ENCODE data around the gene PHKA1. TPM values are rescaled to one million over a fixed set of nuclear protein-coding genes. Genes with fewer than 3 reads are reported as not detected.

The PHKA1 gene
- total and polyA plus RNA-seq, 2 donors, result 2.1 to 14.1 TPM

DNA sequence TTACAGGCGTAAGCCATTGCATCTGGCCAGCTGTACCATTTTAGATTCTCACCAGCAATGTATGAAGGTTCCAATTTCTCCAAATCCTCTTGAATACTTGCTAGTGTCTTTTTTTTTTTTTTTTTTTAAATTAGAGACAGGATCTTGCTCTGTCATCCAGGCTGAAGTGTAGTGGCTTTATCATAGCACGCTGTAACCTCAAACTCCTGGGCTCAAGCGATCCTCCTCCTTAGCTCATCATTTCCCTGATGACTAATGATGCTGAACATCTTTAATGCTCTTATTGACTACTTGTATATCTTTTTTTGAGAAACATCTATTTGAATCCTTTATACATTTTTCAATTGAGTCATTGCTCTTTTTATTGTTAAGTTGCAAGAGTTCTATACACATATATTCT lies 181.7 kb downstream of the PHKA1 start:
- H3K4me3 ChIP-seq (ENCODE audit: low read length in 2 of 2), result no peak overlapping the region
- H3K4me1 ChIP-seq (ENCODE audit: control insufficient read depth in 2 of 2, insufficient read depth in 2 of 2, low read length in 2 of 2), result no peaks in the 10 kb centered on the region
- no peaks in the 10 kb centered on the region for H3K27me3 ChIP-seq (ENCODE audit: control insufficient read depth in 2 of 2, insufficient read depth in 1 of 2, low read length in 1 of 2)
- H3K27ac ChIP-seq (ENCODE audit: low read depth in 1 of 2, low read length in 1 of 2), result no peak overlapping the region
- H3K9me3 ChIP-seq (ENCODE audit: control insufficient read depth in 2 of 2, insufficient read depth in 1 of 2, low read length in 1 of 2), result no peaks in the 10 kb centered on the region
- DNase-seq (ENCODE audit: low read depth in 6 of 9, low spot score in 9 of 9), result no peak
- H3K36me3 ChIP-seq (ENCODE audit: control insufficient read depth in 2 of 2, insufficient read depth in 2 of 2, low read length in 1 of 2), result no peaks in the 10 kb centered on the region
- WGBS, result 97% methylated on average over 3 of the region's 3 CpGs

Other genes starting within 250 kb of the PHKA1 start
- 15.4 TPM for gene HDAC8, start 141.5 kb downstream of the PHKA1 start, total RNA-seq
- gene HDAC8, start 141.5 kb downstream of the PHKA1 start, polyA plus RNA-seq, result 27.1 TPM
- gene DMRTC1B, start 62.6 kb upstream of the PHKA1 start, total RNA-seq, result 0.14 TPM
- 1.3 TPM for gene DMRTC1B, start 62.6 kb upstream of the PHKA1 start, polyA plus RNA-seq
- not detected for gene FAM236B, start 68.4 kb upstream of the PHKA1 start, total RNA-seq
- gene FAM236B, start 68.4 kb upstream of the PHKA1 start, polyA plus RNA-seq, result not detected
- gene FAM236D, start 93.9 kb upstream of the PHKA1 start, total RNA-seq, result not detected
- gene FAM236D, start 93.9 kb upstream of the PHKA1 start, polyA plus RNA-seq, result not detected
- not detected for gene FAM236C, start 198.3 kb upstream of the PHKA1 start, total RNA-seq
- gene FAM236C, start 198.3 kb upstream of the PHKA1 start, polyA plus RNA-seq, result not detected
- not detected for gene FAM236A, start 223.9 kb upstream of the PHKA1 start, total RNA-seq
- gene FAM236A, start 223.9 kb upstream of the PHKA1 start, polyA plus RNA-seq, result not detected
- 0.05 TPM for gene DMRTC1, start 229.5 kb upstream of the PHKA1 start, total RNA-seq
- 0.05 TPM for gene DMRTC1, start 229.5 kb upstream of the PHKA1 start, polyA plus RNA-seq

All from thymus (tissue), 11 donors.